Stomach (tissue), 9 donors: ENCODE data around the gene SEMA4D. TPM values are rescaled to one million over a fixed set of nuclear protein-coding genes. Genes with fewer than 3 reads are reported as not detected.

Experiments used
- DNase-seq, 2 donors: peaks; one replicate each; pipeline versions ENCODE4 v3.0.0 to v3.0.0-alpha.2; 2013 to 2019
- H3K27ac ChIP-seq, 5 donors: fragments of 200-600 bp in 4 of 5; sonication (generic) in 4 of 5; one replicate each; pipeline ENCODE4 v1.5.1; 2013 to 2019; ENCODE audit warnings: mild to moderate bottlenecking in 1 of 5, moderate library complexity in 1 of 5
- H3K27me3 ChIP-seq, 3 donors: fragments of 200-600 bp; sonication (generic); one replicate each; pipeline ENCODE4 v1.5.1; 2017 to 2019; ENCODE audit warnings: mixed run types in 1 of 3
- H3K36me3 ChIP-seq, 4 donors: fragments of 200-600 bp; sonication (generic); 1 replicate in 3 of 4; 2 replicates in 1 of 4; pipeline ENCODE4 v1.5.1; 2016 to 2019
- H3K4me1 ChIP-seq, 4 donors: fragments of 200-600 bp; sonication (generic); one replicate each; pipeline ENCODE4 v1.5.1; 2016 to 2019
- H3K4me3 ChIP-seq, 4 donors: fragments of 200-600 bp; sonication (generic) in 3 of 4; one replicate each; pipeline ENCODE4 v1.5.1; 2016 to 2019; ENCODE audit warnings: mild to moderate bottlenecking in 1 of 4
- H3K9me3 ChIP-seq, 4 donors: fragments of 200-600 bp; sonication (generic); one replicate each; pipeline ENCODE4 v1.5.1; 2016 to 2019
- CTCF ChIP-seq, 7 experiments: fragments of 450-650 bp in 4 of 7; fragments of 200-600 bp in 3 of 7; sonication (generic) in 3 of 7; IDR thresholded peaks; one replicate each; pipeline ENCODE4 v1.5.1; 2016 to 2019; ENCODE audit warnings: antibody characterized with exemption in 7 of 7, control low read depth in 2 of 7, mild to moderate bottlenecking in 1 of 7
- EP300 ChIP-seq: sonication (generic); formaldehyde crosslinking; IDR thresholded peaks from one replicate; pipeline ENCODE4 v1.6.1; 2017; ENCODE audit warnings: antibody characterized with exemption
- POLR2A ChIP-seq, 4 donors: fragments of 450-650 bp; IDR thresholded peaks; one replicate each; pipeline ENCODE4 v1.6.1; 2016; ENCODE audit warnings: antibody characterized with exemption in 4 of 4, control low read depth in 2 of 4, mild to moderate bottlenecking in 1 of 4, moderate library complexity in 1 of 4
- POLR2AphosphoS5 ChIP-seq, 3 donors: sonication (generic); formaldehyde crosslinking; IDR thresholded peaks; one replicate each; pipeline ENCODE4 v1.6.1; 2016; ENCODE audit warnings: antibody characterized with exemption in 3 of 3
- WGBS, 5 donors: extraction: QIAGEN DNeasy Blood & Tissue Kit in 3 of 5; methylation state at CpG; one replicate each; pipeline versions ENCODE4 v1.1.5 to v1.1.7; 2013 to 2018; 5-methylcytosine and 5-hydroxymethylcytosine counted together
- intact Hi-C: fragments of 100-400 bp; cut with DNase I; formaldehyde crosslinking; loops from one replicate; pipeline ENCODE4 v1.15.1; 2023; ENCODE audit warnings: low total_unique reads
- polyA plus RNA-seq, 3 donors: library from polyadenylated mRNA; stranded (reverse); fragments of 200-250 nt; gene quantifications; one replicate each; pipeline ENCODE4 v1.2.3, GENCODE V29; 2013
- total RNA-seq, 5 donors: library from RNA; depleted of rRNA; stranded (reverse); fragments of >200 nt; gene quantifications; one replicate each; pipeline versions ENCODE4 v1.1.0 to v1.2.3, GENCODE V29; 2014 to 2016
- donor health status: healthy with polysubstance abuse.
- donor health status: Bipolar disorder and iron deficiency.
- donor health status: healthy.

The SEMA4D gene
- total and polyA plus RNA-seq, 8 donors = 4.9 to 43.3 (median 12.5) TPM

GRCh38 chr9:89404074-89404473, 93.8 kb downstream of the SEMA4D start:
- no peak for DNase-seq
- Histone ChIP-seq H3K27me3 (no peaks in the 10 kb centered on the region), H3K9me3 (peaks cover 0 to 6% (median 0%) of the 10 kb centered on the region in 4 donors), H3K27ac (no peak overlapping the region), H3K36me3 (peaks cover 7 to 57% (median 55%) of the 10 kb centered on the region in 4 donors), H3K4me1 (peaks cover 0 to 46% (median 12%) of the 10 kb centered on the region in 4 donors), H3K4me3 (no peak overlapping the region)
- WGBS, 5 donors = 88 to 93% (median 91%) methylated on average over 11 of the region's 11 CpGs
- no peak for TF ChIP-seq EP300
- no peak for TF ChIP-seq CTCF (IDR thresholded peaks at IDR 0.05)
- intact Hi-C loops = no loop called here

DNA sequence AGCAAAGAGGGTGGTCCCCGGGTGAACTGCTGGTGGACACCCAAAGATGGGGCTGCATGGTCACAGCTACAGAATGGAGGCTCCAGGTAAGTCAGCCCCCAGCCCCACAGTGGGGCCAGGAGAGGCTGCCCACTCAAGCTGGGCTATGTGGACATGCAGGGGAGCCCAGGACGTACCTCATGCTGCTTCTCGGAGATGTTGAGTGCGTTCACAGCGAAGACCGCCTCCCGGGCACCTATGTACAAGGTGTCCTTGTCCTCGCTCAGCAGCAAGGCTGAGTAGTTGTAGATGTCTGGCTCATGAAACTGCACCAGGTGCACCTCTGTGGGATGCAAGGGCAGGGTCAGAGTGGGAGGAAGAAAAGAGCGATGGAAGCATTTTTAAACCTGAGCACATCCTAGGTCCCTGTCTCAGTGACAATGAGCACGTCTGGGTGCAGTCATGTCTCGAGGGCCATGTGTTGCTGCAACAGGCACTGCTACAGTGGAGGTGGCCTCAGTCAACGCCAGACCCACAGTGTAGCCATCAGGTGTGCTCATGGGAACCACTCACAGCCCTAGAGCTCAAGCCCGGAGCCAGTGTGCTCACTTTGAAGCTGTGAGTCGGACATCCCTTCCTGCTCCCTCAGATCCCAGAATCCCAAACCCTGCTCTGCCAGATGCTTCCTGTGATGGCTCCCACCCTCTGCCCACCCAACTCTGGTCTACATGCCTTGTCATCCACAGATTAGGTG, 95.1 kb downstream of the SEMA4D start:
- H3K27me3 ChIP-seq = no peaks in the 10 kb centered on the region
- no peak for DNase-seq
- TF ChIP-seq POLR2AphosphoS5 (IDR thresholded peaks at IDR 0.05) (no peak), POLR2A (IDR thresholded peaks at IDR 0.05) (no peak), EP300 (no peak), CTCF (IDR thresholded peaks at IDR 0.05) (no peak)
- H3K4me3 ChIP-seq = no peak overlapping the region
- 92 to 97% (median 94%) methylated on average over 14 of the region's 14 CpGs for WGBS, 5 donors
- H3K27ac ChIP-seq = no peak overlapping the region
- intact Hi-C loops = no loop called here
- H3K9me3 ChIP-seq = peaks cover 0 to 6% (median 0%) of the 10 kb centered on the region in 4 donors
- peaks cover 7 to 69% (median 67%) of the 10 kb centered on the region in 4 donors for H3K36me3 ChIP-seq
- H3K4me1 ChIP-seq = peaks cover 0 to 43% (median 11%) of the 10 kb centered on the region in 4 donors

DNA sequence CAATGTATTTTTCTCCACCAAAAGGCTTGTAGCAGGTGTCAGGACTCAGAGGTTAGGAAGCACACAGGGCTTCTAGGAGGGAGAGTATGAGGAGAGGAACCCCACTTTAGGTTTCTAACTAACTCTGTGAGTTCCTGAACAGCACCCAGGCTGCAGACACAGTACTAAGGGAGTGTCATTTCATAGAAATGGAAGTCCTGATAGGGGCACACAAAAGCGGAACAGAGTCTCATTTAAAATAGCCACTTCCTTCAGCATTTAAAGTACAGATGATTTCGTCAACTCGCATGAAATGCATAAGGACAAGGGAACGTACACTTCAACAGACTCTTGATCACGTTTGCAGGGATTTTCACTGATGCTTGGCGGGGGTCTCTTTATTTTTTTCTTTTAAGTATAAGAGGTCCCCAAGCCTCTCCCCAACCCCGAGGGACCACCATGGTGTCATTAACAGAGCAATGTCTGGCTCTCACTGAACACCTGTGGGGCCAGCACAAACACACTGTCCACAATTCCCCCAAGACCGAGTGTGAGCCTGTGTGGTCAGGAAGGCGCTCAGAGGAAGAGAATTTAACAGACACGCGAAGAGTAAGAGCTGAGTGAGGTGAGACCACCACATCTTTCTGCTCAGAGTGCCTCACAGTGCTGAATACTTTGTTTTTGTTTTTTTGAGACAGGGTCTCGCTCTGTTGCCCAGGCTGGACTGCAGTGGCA, 97.4 kb downstream of the SEMA4D start:
- H3K9me3 ChIP-seq = no peaks in the 10 kb centered on the region
- H3K27me3 ChIP-seq = no peaks in the 10 kb centered on the region
- 77 to 89% (median 84%) methylated on average over 12 of the region's 12 CpGs for WGBS, 5 donors
- peaks cover 0 to 31% (median 2%) of the 10 kb centered on the region in 4 donors for H3K4me1 ChIP-seq
- H3K4me3 ChIP-seq = no peak overlapping the region
- peaks cover 20 to 90% (median 88%) of the 10 kb centered on the region in 4 donors for H3K36me3 ChIP-seq
- peak in 1 of 2 donors; percentile 23 for DNase-seq
- TF ChIP-seq CTCF (IDR thresholded peaks at IDR 0.05) (no peak), EP300 (no peak), POLR2A (IDR thresholded peaks at IDR 0.05) (no peak), POLR2AphosphoS5 (IDR thresholded peaks at IDR 0.05) (no peak)
- intact Hi-C loops = no loop called here
- H3K27ac ChIP-seq = peak overlapping the region in 2 of 5 donors; percentile 68 to 70

- Histone ChIP-seq H3K9me3 (no peaks in the 10 kb centered on the region), H3K4me1 (peaks cover 0 to 26% (median 0%) of the 10 kb centered on the region in 4 donors), H3K27me3 (no peaks in the 10 kb centered on the region), H3K27ac (peak overlapping the region in 2 of 5 donors; percentile 41 to 45), H3K4me3 (no peak overlapping the region), H3K36me3 (peaks cover 27 to 96% (median 93%) of the 10 kb centered on the region in 4 donors)
- TF ChIP-seq POLR2A (IDR thresholded peaks at IDR 0.05) = no peak
- no peak for TF ChIP-seq POLR2AphosphoS5 (IDR thresholded peaks at IDR 0.05)
- TF ChIP-seq EP300 = no peak
- TF ChIP-seq CTCF (IDR thresholded peaks at IDR 0.05) = no peak
- intact Hi-C loops = no loop called here
- no peak for DNase-seq
- 87 to 95% (median 91%) methylated on average over 5 of the region's 5 CpGs for WGBS, 5 donors
Observed at GRCh38 chr9:89398621-89399020, 99.3 kb downstream of the SEMA4D start.
